Vagina (tissue), 2 donors: ENCODE measurements around the gene C10orf88. TPM values are rescaled to one million over a fixed set of nuclear protein-coding genes. Genes with fewer than 3 reads are reported as not detected.

ENCODE experiments used
- DNase-seq, 2 donors: peaks; one replicate each; pipeline ENCODE4 v3.0.0-alpha.2; 2017; ENCODE audit errors: extremely low spot score in 2 of 2
- H3K27ac ChIP-seq: fragments of 200-600 bp; sonication (generic); one replicate; pipeline ENCODE4 v1.5.1; 2019
- H3K27me3 ChIP-seq: fragments of 200-600 bp; sonication (generic); one replicate; pipeline ENCODE4 v1.5.1; 2019
- H3K36me3 ChIP-seq, 2 donors: fragments of 200-600 bp; sonication (generic); one replicate each; pipeline ENCODE4 v1.5.1; 2017 to 2019
- H3K4me1 ChIP-seq: fragments of 200-600 bp; sonication (generic); one replicate; pipeline ENCODE4 v1.5.1; 2019
- H3K4me3 ChIP-seq, 2 donors: fragments of 200-600 bp; sonication (generic); 1 replicate in 1 of 2; 2 replicates in 1 of 2; pipeline ENCODE4 v1.5.1; 2016 to 2019
- H3K9me3 ChIP-seq: fragments of 200-600 bp; sonication (generic); one replicate; pipeline ENCODE4 v1.5.1; 2019
- CTCF ChIP-seq, 3 experiments: fragments of 450-650 bp in 2 of 3; fragments of 200-600 bp in 1 of 3; sonication (generic) in 1 of 3; IDR thresholded peaks; one replicate each; pipeline ENCODE4 v1.5.1; 2017 to 2019; ENCODE audit warnings: antibody characterized with exemption in 3 of 3, mild to moderate bottlenecking in 2 of 3, moderate library complexity in 2 of 3
- POLR2A ChIP-seq, 2 donors: fragments of 450-650 bp; IDR thresholded peaks; one replicate each; pipeline ENCODE4 v1.6.1; 2017; ENCODE audit warnings: antibody characterized with exemption in 2 of 2, mild to moderate bottlenecking in 2 of 2, moderate library complexity in 2 of 2
- POLR2AphosphoS5 ChIP-seq, 2 donors: sonication (generic); formaldehyde crosslinking; IDR thresholded peaks; one replicate each; pipeline ENCODE4 v1.9.0; 2017; ENCODE audit warnings: antibody characterized with exemption in 2 of 2, mild to moderate bottlenecking in 2 of 2, low read depth in 1 of 2; ENCODE audit not compliant: insufficient read depth in 1 of 2
- intact Hi-C: fragments of 100-400 bp; cut with DNase I; formaldehyde crosslinking; loops from one replicate; pipeline ENCODE4 v1.15.1; 2023
- total RNA-seq: library from RNA; depleted of rRNA; stranded (reverse); fragments of >200 nt; gene quantifications from one replicate; pipeline ENCODE4 v1.2.3, GENCODE V29; 2016

C10orf88 gene
- total RNA-seq, 1 donor from 2014 or later: 5.6 TPM

- TF ChIP-seq POLR2AphosphoS5 (IDR thresholded peaks at IDR 0.05; ENCODE audit: insufficient read depth in 1 of 2, low read depth in 1 of 2): no peak
- no peak for TF ChIP-seq CTCF (IDR thresholded peaks at IDR 0.05)
- TF ChIP-seq POLR2A (IDR thresholded peaks at IDR 0.05): no peak
- no peaks in the 10 kb centered on the region for H3K36me3 ChIP-seq
- H3K9me3 ChIP-seq: no peaks in the 10 kb centered on the region
- peaks cover 19% of the 10 kb centered on the region for H3K4me1 ChIP-seq
- no peaks in the 10 kb centered on the region for H3K27me3 ChIP-seq
- H3K27ac ChIP-seq: no peak overlapping the region
- intact Hi-C loops: no loop called here
- H3K4me3 ChIP-seq: no peak overlapping the region
- DNase-seq: no peak
Measured at GRCh38 chr10:122949296-122949695, 4.7 kb downstream of the C10orf88 start.

DNA sequence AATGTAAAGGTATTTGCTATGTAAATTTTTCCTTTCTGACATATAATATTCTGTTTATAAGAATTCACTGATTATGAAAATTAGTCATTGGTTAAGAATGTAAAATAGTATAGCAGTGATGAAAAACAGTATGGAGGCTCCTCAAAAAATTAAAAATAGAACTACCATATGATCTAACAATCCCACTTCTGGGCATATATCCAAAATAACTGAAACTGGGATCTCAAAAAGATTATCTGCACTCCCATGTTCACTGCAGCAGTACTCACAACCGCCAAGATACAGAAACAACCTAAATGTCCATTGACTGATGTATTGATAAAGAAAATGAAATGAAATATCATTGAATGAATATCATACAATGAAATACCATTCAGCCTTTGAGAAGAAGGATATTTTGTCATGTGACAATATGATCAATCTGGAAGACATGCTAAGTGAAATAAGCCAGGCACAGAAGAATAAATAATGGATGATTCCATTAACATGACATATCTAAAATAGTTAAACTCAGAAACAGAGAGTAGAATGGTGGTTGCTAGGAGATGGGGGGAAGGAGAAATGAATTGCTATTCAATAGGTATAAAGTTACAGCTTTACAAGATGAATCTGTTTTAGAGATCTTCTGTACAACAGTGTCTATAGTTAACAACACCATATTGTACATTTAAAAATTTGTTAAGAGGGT is 14.0 kb downstream of the C10orf88 start:
- Histone ChIP-seq H3K36me3 (peaks cover 0 to 11% of the 10 kb centered on the region in 2 donors), H3K27me3 (no peaks in the 10 kb centered on the region)

GRCh38 chr10:122939133-122939855 is 14.7 kb downstream of the C10orf88 start:
- no peak overlapping the region for H3K4me3 ChIP-seq
- H3K4me1 ChIP-seq: no peaks in the 10 kb centered on the region
- H3K27me3 ChIP-seq: no peaks in the 10 kb centered on the region
- H3K36me3 ChIP-seq: peaks cover 0 to 11% of the 10 kb centered on the region in 2 donors
- intact Hi-C loops: no loop called here
- TF ChIP-seq POLR2AphosphoS5 (IDR thresholded peaks at IDR 0.05; ENCODE audit: insufficient read depth in 1 of 2, low read depth in 1 of 2) (no peak), CTCF (IDR thresholded peaks at IDR 0.05) (no peak), POLR2A (IDR thresholded peaks at IDR 0.05) (no peak)
- no peak overlapping the region for H3K27ac ChIP-seq
- H3K9me3 ChIP-seq: no peaks in the 10 kb centered on the region
- no peak for DNase-seq

More for the DNA sequence above, 14.0 kb downstream of the C10orf88 start:
- H3K27ac ChIP-seq: no peak overlapping the region
- no peaks in the 10 kb centered on the region for H3K4me1 ChIP-seq
- TF ChIP-seq CTCF (IDR thresholded peaks at IDR 0.05): no peak
- TF ChIP-seq POLR2A (IDR thresholded peaks at IDR 0.05): no peak
- no peak for TF ChIP-seq POLR2AphosphoS5 (IDR thresholded peaks at IDR 0.05; ENCODE audit: insufficient read depth in 1 of 2, low read depth in 1 of 2)
- intact Hi-C loops: no loop called here
- no peak for DNase-seq
- H3K9me3 ChIP-seq: no peaks in the 10 kb centered on the region
- H3K4me3 ChIP-seq: no peak overlapping the region

DNA sequence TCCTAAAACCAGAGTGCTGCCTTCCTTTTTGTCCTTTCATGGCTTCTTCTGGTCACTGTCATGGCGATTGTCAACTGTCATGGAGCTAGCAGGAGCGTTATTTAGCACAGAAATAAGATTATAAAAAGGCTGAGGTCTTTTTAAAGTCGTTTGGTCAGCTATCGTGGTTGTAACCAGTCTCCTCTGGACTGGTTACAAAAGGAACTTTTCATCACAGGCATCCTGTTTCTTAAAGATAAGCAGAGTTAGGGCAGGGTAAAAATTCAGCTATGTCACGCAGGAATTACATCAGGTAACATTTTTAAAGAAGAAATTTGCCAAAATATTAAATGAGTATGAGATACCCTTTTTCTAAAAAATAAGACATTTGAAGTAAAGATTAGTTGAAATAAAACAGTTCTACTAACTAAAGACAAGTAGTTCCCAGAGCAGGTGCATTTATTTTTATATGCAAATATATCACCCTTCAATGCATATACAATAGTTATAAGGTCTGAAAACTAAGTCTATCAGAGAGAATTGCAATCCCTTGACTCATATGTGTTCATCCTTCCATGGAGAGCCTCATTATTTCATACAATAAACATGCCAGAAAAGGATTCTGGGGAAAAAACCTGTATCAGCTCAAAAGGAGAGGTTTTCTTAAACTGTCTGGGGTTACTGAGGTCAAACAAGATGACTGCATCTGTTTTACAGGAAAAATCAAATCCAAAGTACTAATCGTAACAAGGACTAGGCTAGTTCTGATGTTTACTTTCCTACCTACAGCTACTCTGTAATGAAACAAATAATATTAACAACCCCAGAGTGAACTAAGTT is 22.7 kb downstream of the C10orf88 start:
- Histone ChIP-seq H3K4me3 (no peak overlapping the region), H3K9me3 (no peaks in the 10 kb centered on the region), H3K27me3 (no peaks in the 10 kb centered on the region), H3K27ac (no peak overlapping the region), H3K4me1 (no peaks in the 10 kb centered on the region), H3K36me3 (no peaks in the 10 kb centered on the region)
- TF ChIP-seq POLR2A (IDR thresholded peaks at IDR 0.05) (no peak), CTCF (IDR thresholded peaks at IDR 0.05) (no peak), POLR2AphosphoS5 (IDR thresholded peaks at IDR 0.05; ENCODE audit: insufficient read depth in 1 of 2, low read depth in 1 of 2) (no peak)
- DNase-seq: no peak
- intact Hi-C loops: no loop called here
